ENCODE measurements around the gene GPR84.
A peak's percentile ranks its signal among the peaks of the same experiment; 100 is the strongest.

GPR84 gene

DNA sequence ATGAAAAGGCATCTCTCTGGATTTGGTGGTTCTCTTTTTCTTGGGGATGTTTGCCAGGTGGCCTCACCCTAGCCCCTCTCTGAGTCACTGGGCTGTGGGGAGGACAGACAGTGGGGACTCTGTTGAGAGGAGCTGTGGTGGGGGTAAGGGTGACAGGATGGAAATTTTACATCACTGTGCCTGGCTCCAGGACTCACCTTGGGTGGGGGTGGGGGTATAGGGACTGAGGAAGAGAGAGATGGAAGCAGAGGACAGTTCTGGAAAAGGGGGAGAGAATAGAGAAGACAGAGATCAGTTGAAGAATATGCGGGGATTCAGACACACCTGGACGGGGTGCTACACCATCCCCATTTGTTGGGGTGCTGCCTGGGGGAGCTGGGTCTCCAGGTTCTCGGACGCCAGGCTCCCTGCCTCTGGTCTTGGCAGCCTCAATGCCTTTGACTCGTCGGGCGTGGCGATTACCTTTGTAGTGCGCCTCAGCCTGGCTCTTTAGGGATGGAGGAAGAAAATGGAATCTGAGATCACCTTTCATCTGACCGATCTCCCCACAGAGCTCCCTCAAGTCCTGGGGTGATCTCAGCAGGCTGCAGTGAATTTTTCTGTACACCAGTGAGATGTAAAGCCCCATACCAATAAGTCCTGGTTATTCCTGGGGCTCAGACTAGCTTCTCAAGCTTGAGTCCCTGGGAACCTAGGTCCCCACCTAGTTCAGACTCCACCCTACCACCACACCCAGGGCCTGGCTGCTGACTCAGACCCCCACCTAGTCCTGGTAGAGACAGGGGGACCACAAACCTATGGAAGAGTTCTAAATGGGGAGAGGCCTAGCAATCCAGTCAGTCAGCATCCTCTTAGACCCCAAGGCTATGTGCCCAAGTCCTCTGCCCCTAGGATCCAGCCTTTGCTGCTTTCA, 9.6 kb upstream of the GPR84 start:
- DNase-seq: no peak

DNA sequence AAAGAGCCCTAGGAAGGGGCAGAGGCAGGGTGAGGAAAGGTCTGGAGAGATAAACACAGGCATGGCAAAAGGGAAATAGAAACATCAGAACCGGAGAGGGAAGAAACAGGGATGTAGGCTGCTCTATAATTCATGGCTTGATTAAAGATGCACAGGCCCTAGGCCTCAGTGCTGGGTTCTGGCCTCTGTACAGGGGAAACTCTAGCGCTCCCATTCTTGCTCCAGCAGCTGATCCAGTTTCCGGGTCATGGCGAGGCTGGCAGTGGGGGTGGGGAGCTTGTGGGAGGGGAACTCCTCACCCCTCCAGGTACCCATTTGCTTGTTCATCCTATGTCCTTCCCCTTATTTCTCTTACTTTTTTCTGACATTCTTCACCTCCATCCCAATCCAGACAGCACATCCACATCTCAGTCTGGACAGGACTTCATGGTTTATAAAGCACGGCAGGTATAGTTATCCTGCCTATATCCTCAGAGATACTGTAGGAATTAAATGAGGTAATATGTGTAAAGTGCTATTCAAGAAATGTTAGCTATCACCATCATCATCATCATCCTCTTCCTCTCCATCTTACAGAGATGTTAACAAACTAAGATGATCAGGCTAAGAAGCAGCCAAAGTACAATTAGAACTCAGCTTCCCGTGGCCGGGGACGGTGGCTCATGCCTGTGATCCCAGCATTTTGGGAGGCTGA, 8.0 kb upstream of the GPR84 start:
- DNase-seq: no peak

DNA sequence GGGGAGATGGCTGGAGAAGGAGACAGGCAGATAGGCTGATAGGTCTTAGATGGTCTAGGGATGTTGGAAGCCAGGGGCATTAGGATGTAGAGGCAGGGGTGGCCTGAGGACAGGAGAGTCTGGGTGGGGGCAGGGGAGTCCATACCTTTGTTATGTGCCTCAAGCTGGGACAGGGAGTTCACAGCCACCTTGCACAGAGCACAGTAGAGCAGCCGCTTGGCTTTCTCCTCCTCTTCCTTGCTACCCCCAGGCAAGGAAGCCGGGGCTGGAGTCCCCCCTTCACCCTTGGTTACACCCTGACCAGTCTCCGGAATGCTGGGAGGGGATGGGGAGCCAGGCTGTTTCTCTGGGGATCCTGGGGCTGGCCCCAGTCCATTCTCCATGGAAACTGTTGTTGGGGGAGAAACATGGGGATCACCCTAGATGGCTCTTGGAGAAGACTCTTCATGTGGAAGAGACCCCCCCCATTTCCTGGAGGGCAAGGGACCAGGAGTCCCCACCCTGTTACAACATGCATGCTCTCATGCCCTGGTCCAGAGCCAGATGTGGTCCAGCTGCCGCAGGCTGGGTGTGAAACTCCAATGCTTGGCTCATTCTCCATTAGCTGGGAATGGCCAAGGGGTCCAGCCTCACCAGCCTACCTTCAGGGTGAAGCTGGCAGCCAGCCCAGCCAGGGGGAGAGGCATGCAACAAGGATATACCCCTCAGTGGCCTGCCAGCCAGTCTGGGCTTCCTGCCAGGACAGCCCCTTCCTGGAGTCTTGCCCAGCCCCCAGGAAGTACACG, 7.2 kb upstream of the GPR84 start:
- peak; percentile 15 for DNase-seq

DNA sequence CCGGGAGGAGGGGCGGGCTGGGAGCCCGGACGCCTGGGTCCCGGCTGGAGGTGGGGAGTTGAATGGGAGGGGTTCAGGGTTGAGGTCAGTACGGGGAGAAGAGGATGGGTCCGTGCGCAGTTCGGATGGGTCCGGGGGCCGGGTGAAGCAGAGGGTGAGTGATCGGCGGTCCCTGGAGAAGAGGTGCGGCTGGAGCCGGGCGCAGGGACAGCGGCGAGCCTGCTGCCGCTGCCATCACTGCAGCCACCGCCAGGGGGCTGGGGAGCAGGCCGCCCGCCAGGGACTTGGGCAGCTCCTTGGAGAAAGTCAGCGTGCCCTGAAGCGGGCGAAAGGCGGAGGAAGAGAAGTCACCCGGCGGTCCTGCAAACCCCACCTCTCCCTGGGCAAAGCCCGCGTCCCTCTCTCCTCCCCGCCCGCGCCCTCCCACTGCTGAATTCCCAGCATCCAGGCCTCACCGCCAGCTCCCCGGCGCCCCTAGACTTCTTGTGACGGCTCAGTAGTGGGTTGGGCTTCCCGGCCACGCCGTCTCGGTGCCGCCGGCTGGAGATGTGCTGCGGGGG, 6.0 kb upstream of the GPR84 start:
- peak; percentile 76 for DNase-seq

DNA sequence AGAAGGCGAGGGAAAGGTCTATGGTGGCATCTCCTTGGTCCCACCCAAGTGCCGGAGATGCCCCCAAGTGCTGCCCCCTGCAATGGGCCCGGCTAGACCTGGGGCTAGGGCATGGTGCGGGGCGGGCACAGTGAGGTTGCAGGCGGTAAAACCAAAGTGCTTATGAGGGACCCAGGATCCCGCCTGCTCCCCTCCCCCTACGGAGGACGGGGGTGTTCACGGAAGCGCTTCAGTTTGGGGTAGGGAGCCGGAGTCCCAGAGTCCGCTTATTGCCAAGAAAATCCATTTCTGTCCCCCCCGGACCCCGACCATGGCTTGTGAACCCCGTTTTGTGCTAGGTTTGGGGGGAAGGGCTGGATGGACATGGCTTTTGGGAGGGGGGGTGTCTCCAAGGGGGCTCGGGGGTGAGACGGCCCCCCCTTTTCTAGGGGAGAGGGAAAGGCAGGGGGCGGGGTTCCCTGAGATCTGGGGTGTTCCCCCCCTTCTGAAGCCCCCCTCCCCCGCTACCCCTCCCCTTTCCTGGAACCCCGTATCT, 5.4 kb upstream of the GPR84 start:
- no peak for DNase-seq

DNA sequence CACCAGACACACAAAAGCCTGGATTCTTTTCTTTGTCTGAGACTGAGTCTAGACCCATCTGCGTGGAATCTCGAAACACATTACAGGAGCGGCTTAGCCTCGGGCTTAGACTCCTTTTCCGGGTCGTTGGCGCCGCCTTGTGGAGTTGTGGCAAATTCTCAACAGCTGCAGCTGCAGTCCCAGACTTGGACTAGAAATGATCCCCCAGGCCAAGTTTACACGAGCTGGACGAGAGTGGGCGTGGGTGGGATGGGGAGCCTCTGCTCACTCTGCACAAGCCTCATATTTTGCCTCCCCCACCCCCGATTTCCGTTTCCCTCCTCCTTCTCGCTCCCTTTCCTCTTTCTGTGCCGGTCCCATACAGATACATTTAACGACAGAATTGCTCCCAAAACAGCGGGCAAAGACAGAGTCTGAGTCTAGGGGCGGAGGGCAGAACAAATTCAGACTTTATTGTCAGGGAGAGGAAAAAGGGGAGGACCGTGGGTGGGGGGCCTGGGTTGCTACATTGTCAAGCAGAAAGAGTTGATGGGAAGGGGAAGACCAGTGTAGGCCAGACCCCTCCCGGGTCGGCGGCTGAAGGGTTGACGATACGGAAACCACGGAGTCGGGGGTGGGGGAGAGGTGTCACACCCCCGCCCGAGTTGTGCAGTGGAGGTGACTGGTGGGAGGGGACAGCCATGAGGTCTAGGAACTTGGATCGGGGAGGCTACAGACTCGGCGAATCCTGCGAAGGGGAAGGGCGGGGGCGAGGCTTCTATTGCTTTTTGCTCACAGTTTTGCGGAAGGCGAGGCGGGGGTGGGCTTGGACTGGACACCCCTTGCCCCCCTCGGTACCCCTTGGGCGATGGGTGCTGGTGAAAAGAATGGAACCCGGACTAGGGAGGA, 4.7 kb upstream of the GPR84 start:
- DNase-seq: peak; percentile 79

DNA sequence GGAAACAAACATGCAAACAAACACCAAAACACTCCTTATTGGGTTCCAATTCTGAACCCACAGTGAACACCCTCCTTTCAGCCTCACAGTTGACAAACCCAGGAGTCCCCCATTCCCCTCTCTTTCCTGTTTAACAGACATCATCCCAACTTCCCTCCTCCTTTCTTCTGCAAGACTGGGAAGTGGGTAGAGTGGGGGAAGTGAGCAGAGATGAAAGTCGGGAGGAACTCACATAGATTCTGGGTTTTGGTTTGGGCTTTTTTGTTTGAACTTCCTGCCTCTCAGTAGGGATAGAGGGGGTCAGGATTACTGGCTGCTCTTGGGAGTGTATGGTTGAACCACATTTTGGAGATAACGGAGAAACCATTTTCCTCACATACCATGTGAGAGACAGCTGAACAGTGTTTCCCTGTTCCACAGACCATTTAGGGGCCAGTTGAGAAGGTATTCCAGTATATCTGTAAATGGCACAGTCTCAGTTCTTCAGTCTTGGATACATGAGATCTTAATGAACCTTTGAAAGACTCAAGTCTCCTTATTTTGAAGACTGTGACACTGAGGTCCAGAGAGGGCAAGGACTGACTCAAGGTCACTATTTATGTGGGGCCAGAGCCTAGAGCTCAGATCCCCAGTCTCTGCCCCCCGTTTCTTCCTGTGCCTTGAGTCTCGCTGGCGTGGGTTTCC, 3.9 kb upstream of the GPR84 start:
- DNase-seq: no peak

DNA sequence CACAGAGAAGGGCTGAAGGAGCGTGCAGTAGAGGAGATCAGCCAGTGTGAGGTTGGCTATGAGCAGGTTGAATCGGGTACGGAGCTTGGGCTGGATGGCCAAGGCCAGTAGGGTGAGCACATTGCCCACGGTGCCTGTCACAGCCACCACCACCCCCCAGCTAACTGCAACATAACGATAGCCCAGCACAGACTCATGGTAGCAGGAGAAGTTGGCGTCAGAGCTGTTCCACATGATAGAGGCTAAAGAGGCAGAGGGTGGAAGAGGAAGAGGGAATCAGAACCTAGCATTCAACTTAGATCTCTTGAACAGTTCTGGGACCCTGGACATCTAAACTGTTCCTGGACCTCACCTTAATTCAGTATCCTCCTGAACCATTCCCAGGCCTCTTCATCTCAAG, 668 bp downstream of the GPR84 start:
- DNase-seq: no peak

DNA sequence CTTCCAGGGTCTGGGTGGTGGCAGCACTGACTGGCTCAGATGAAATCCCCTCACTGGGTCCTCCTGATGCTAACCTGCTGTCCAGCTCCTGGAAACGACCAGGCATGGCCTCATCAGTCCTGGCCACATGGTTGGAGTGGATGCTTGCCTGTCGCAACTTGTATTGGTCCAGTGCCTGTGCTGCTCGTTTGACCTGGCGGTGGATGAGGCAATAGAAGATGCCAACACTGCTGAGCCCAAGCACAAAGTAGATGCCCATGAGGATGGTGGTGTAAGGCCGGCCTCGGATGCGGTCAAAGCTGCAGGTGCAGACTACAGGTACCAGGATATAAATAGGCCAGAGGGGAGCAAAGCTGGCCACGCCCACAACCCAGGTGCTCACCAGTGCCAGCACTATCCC, 1.2 kb downstream of the GPR84 start:
- DNase-seq: no peak

DNA sequence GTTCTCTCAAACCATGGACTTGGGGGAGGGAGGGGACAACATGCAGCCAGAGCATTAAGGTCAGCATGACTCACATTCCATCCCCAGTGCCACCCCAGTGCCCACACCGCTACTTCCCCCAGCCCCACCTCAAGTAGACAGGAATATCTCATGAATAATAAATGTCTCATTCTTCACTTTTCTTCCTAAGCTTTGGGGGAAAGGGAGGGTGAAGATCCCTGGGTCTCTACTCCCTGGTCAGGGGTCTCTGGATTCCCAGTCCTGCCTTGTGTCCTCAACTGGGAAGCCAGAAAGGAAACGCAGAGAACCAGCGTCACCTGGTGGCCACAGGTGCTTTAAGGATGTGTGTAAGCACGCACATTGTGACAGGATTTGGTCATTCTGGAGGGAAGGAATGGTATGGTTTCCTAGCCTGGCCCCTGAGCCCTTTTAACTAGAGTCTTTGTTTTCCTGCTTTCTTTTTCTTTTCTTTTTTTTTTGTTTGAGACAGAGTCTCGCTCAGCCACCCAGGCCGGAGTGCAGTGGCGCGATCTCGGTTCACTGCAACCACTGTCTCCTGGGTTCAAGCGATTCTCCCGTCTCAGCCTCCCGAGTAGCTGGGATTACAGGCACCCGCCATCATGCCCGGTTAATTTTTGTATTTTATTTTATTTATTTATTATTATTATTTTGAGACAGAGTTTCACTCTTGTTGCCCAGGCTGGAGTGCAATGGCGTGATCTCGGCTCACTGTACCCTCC, 3.4 kb downstream of the GPR84 start:
- peak; percentile 60 for DNase-seq

DNA sequence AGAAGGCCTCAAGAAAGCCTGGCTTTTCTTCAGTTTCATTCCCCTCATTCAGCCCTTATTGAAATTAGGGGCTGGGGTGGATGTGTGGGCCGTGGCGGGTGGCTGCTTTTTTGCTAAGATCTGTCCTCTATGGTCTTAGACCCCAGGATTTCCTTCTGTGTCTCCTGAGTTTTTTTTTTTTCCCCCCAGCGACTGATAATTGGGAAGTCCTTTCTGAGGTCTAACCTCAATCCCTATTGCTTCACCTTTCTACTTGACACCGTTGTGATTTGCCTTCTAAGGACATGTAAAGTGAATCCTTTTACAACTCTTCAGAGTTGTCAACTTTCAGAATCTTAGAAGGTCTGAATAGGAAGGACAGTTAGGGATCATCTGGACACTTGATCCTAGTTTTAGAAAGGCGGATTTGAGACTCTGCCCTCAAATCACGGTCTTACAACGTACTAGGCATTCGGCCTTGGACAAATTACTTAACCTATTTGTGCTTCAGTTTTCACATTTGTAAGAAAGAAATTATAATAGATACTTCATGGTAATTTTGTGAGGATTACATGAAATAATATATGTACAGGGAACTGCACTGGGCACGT, 4.4 kb downstream of the GPR84 start:
- DNase-seq: no peak

DNA sequence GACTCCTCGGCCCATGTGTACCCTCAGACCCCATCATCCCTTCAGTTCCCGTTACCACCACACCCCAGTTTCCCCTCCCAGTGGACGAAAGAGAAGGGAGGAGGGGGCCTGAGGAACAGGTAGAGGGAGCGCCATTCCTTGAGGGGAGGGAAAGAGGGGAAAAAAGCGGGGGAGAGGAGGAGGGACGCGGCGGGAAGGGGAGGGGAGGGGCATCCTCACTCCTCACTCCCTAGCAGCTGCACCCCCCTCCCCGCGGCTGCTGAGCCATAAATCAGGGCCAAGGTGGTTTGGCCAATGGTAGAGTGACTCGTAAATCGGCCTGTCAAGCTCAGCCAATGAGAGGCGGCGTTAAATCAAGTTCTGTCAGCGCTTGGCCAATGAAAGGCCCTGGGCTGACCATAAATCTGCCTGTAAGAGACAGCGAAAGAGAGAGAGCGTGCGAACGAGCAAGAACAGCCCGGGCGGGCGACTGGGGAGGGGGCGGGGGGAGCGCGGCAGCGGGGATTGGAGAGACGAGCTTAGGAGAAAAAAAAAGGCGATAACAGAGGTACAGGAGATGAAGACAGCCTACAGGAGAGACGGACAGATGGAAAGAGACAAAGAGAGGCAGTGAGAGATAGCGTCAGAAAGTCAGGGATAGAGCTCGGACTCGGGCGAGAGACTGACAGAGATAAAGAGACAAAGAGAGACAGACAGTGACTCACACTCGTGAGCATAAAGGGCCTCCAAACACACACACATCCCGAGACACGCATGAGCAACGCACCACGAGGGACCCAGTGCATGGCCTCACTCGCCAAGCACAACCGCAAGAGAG, 5.1 kb downstream of the GPR84 start:
- DNase-seq: peak; percentile 99

DNA sequence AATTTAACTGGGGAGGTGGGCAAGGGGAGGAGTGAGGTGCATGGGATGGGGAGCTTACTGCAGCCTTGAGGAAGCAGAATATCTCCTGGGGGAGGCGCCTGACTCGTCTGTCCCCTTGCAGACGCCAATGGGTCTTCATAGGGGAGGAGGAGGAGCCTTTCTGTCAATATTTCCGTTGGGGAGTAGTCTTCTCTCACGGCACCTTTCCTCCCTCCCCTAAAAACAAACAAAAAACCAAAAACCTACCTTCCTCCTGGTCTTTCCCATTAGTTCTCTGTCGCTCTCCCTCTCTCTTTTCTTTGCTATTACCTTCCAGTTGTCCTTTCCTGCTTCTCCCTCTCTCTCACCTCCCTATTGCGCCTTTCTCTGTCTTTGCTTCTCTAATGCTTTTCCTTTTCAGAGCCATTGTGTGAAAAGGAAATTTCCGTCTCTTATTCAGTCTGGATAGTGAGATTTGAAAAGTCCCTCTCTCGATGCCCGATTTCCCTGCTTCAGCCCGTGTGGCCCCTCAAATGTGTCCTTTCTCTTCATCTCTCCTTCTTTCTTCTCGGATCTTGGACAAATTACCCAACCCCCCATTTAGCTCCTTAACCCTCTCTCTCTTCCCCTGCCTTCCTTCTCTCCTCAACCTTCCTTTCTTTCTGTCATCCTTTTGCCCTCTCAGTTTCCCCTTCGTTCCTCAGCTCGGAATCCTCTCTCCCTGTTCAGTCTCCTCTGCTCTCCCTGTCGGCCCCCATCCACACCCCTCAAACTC, 5.9 kb downstream of the GPR84 start:
- DNase-seq: no peak

DNA sequence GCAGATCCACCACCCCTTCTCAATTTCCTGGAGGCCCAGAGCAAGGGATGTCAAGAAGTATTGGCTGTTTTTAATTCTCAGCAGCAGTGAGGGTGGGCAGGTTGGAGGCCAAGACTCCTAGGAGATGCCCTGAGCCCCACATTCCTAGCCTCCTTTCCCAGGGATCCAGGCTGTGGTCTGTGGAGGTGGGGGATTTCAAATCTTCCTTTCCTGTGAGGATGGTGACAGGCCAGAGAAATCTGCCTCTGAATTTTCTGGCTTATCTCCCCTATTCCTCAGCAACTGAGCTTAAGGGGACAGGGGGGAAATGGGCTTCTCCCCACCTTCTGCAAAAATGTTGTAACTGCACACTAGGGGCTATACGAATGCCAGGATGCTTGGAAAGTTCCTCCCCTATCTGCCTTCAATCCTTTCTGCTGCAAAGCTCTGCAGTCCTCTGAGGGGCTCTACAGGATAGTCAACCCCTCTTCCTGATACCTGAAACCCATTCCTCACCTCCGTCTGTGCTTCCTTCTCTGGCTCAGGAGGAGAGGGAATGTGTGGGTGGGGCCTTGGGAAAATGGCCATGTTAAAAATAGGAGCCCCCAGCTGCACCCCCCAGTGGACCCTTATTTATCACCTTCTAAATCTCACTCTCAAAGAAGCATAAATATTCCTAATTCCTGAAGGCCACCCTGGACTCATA, 6.6 kb downstream of the GPR84 start:
- DNase-seq: no peak

DNA sequence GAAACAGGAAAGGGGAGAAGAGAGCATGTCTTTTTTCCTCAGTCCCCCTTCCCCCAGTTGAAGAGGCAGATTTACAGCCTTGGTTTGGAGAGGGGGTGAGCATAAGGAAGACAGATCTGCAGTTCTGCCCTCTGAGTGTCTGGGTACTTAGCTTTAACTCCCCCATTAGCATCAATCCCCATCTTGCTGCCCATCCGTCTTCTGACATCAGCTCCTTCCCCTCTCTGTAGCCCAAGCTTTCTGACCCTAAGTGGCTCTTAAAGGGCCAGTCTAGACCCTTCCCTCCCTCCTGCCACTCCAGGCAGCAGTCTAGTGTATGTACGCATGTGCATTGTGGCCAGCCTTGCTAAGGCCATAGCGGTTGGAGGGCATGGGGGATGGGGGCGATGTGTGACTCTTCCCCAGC, 7.3 kb downstream of the GPR84 start:
- DNase-seq: no peak

DNA sequence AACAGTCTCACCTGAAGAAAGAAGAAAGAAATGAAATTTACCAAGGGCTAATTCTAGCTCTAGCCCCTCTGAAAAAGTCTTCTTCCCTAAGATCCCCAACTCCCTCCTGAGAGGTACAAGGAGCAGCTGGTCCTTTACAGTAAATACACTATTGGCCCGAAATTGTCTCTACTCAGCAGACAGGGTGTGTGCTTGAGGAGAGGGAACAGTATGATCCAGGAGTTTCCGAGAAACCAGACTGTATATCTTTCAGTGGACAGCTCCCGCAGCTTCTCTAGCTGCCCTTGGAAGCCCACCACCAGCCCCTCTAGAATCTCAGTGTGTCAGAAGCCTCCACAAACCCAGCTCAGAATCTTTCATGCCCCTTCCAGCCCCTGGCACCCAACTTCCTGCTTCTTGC, 8.1 kb downstream of the GPR84 start:
- DNase-seq: no peak

DNA sequence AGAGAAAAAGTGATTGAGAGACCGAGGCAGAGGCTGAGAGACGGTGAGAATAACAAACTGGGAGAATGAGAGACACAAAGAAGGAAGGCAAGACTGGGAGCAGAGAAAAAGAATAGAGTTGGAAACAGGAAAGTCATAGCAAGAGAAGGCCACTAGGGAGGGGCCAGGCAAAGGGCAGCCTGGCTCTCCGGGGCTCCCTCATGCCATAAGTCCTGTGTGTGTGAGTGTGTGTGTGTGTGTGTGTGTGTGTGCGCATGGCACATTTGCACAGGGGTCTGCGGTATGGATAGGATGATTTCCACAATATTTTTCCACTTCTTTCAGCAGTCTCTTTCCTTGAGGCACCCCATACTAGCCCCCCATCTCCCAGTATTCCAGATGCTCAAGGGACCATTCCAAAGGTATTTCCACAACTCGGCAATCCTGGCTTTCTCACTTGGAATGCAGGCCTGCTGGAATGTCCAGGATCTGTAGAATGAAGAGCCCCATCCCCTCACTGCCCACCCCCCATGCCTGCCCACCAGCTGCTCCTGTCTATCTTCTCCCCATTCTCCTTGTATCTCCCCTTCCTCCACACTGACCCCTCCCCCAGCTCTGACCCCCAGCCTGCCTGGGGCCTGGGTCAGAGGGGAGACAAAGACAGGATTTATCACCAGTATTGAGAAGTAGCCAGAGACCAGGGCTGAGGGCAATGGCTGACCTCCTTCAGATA, 9.0 kb downstream of the GPR84 start:
- no peak for DNase-seq
